ENCODE results near the gene DPP10.
"Not testable (repeated sequence)": the region's sequence is repeated elsewhere in the genome, so short reads cannot be mapped to it uniquely, and the experiment has no call there.

The DPP10 gene

GRCh38 chr2:115389898-115390565 is 947.6 kb downstream of the DPP10 start:
- no peaks in the 10 kb centered on the region for H3K27me3 ChIP-seq (ENCODE audit: control insufficient read depth, insufficient read depth, low read length)
- no peak overlapping the region for H3K9ac ChIP-seq (ENCODE audit: low read length)
- H3K36me3 ChIP-seq (ENCODE audit: control insufficient read depth, low read depth, low read length): no peaks in the 10 kb centered on the region
- H3K9me3 ChIP-seq (ENCODE audit: control insufficient read depth, low read depth, low read length): no peaks in the 10 kb centered on the region
- H3K4me3 ChIP-seq (ENCODE audit: low read length): no peak overlapping the region
- H3K4me1 ChIP-seq (ENCODE audit: control insufficient read depth, low read depth, low read length): peaks cover 10% of the 10 kb centered on the region
- no peak overlapping the region for H3K27ac ChIP-seq (ENCODE audit: low read length)

GRCh38 chr2:115396579-115396978 is 954.1 kb downstream of the DPP10 start:
- Histone ChIP-seq H3K4me1 (ENCODE audit: control insufficient read depth, low read depth, low read length) (peaks cover 16% of the 10 kb centered on the region), H3K9me3 (ENCODE audit: control insufficient read depth, low read depth, low read length) (no peaks in the 10 kb centered on the region), H3K27ac (ENCODE audit: low read length) (no peak overlapping the region), H3K4me3 (ENCODE audit: low read length) (no peak overlapping the region), H3K36me3 (ENCODE audit: control insufficient read depth, low read depth, low read length) (no peaks in the 10 kb centered on the region), H3K27me3 (ENCODE audit: control insufficient read depth, insufficient read depth, low read length) (no peaks in the 10 kb centered on the region), H3K9ac (ENCODE audit: low read length) (no peak overlapping the region)

DNA sequence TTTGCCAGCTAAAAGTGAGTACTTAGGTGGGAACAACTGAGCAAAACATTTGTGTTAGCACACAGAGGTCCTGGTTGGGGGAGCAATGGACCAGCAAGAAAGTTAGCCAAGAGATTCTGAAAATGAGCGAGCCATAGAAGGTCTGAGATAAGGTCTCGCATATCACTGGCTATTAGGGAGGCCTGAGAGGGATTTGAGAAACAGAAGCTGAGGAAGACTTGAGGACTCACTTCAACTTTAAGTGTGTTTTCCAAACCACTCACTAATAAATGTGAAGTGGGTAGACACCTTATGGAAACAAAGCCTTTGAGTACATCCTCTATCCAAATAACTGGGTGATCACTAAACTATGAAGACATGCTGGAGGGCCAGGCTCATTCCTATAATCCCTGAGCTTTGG is 958.5 kb downstream of the DPP10 start:
- Histone ChIP-seq H3K9ac (ENCODE audit: low read length) (no peak overlapping the region), H3K36me3 (ENCODE audit: control insufficient read depth, low read depth, low read length) (no peaks in the 10 kb centered on the region), H3K4me1 (ENCODE audit: control insufficient read depth, low read depth, low read length) (peaks cover 12% of the 10 kb centered on the region), H3K4me3 (ENCODE audit: low read length) (no peak overlapping the region), H3K27ac (ENCODE audit: low read length) (no peak overlapping the region), H3K27me3 (ENCODE audit: control insufficient read depth, insufficient read depth, low read length) (no peaks in the 10 kb centered on the region), H3K9me3 (ENCODE audit: control insufficient read depth, low read depth, low read length) (no peaks in the 10 kb centered on the region)

GRCh38 chr2:115412501-115412900 is 970.1 kb downstream of the DPP10 start:
- H3K9ac ChIP-seq (ENCODE audit: low read length): no peak overlapping the region
- no peaks in the 10 kb centered on the region for H3K36me3 ChIP-seq (ENCODE audit: control insufficient read depth, low read depth, low read length)
- H3K27me3 ChIP-seq (ENCODE audit: control insufficient read depth, insufficient read depth, low read length): no peaks in the 10 kb centered on the region
- H3K27ac ChIP-seq (ENCODE audit: low read length): no peak overlapping the region
- no peak overlapping the region for H3K4me3 ChIP-seq (ENCODE audit: low read length)
- no peaks in the 10 kb centered on the region for H3K9me3 ChIP-seq (ENCODE audit: control insufficient read depth, low read depth, low read length)
- H3K4me1 ChIP-seq (ENCODE audit: control insufficient read depth, low read depth, low read length): no peaks in the 10 kb centered on the region

- H3K4me1 ChIP-seq (ENCODE audit: control insufficient read depth, low read depth, low read length): no peaks in the 10 kb centered on the region
- no peaks in the 10 kb centered on the region for H3K27me3 ChIP-seq (ENCODE audit: control insufficient read depth, insufficient read depth, low read length)
- H3K9me3 ChIP-seq (ENCODE audit: control insufficient read depth, low read depth, low read length): no peaks in the 10 kb centered on the region
- H3K9ac ChIP-seq (ENCODE audit: low read length): no peak overlapping the region
- H3K4me3 ChIP-seq (ENCODE audit: low read length): no peak overlapping the region
- H3K27ac ChIP-seq (ENCODE audit: low read length): no peak overlapping the region
- no peaks in the 10 kb centered on the region for H3K36me3 ChIP-seq (ENCODE audit: control insufficient read depth, low read depth, low read length)
Measured at GRCh38 chr2:115413791-115414190, 971.4 kb downstream of the DPP10 start.

DNA sequence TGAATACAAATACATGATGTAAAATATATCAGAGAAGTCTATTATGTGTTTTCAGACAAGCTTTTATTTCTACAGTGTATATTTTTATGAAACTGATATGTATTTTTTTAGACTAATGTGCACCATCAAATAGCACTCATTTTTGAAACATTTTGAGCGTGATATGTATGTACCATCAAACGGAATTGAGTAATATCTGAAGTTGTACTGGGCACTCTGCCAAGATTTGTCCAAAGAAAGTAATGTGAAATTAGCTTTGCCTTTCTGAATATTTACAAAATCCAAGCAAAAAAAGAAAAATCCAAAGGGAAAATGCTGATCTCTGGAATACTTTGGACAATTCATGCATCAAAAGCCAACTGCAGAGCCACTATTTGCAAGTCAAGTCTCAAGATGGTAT is 972.0 kb downstream of the DPP10 start:
- Histone ChIP-seq H3K27ac (ENCODE audit: low read length) (no peak overlapping the region), H3K4me3 (ENCODE audit: low read length) (no peak overlapping the region), H3K27me3 (ENCODE audit: control insufficient read depth, insufficient read depth, low read length) (no peaks in the 10 kb centered on the region), H3K9ac (ENCODE audit: low read length) (no peak overlapping the region), H3K9me3 (ENCODE audit: control insufficient read depth, low read depth, low read length) (no peaks in the 10 kb centered on the region), H3K4me1 (ENCODE audit: control insufficient read depth, low read depth, low read length) (no peaks in the 10 kb centered on the region), H3K36me3 (ENCODE audit: control insufficient read depth, low read depth, low read length) (no peaks in the 10 kb centered on the region)

GRCh38 chr2:115422004-115422634 is 979.7 kb downstream of the DPP10 start:
- Histone ChIP-seq H3K4me1 (ENCODE audit: control insufficient read depth, low read depth, low read length) (no peaks in the 10 kb centered on the region), H3K9ac (ENCODE audit: low read length) (no peak overlapping the region), H3K36me3 (ENCODE audit: control insufficient read depth, low read depth, low read length) (no peaks in the 10 kb centered on the region), H3K9me3 (ENCODE audit: control insufficient read depth, low read depth, low read length) (no peaks in the 10 kb centered on the region), H3K4me3 (ENCODE audit: low read length) (no peak overlapping the region), H3K27me3 (ENCODE audit: control insufficient read depth, insufficient read depth, low read length) (no peaks in the 10 kb centered on the region), H3K27ac (ENCODE audit: low read length) (no peak overlapping the region)

DNA sequence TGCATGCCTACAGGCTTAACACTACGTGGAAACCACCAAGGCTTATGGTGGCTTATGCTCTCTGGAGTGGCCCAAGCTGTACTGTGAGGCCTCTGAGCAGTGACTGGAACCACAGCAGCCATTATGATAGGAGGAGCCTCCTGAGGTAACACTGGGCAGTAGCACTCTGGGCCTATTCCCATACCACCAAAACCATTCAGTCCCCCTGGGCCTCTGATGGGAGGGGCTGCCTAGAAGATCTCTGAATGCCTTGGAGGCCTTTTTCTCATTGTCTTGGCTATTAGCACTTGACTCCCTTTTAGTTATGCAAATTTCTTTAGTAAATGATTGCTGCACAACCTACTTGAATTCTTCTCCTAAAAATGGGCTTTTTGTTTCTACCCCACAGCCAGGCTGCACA is 985.0 kb downstream of the DPP10 start:
- peaks cover 5% of the 10 kb centered on the region for H3K9me3 ChIP-seq (ENCODE audit: control insufficient read depth, low read depth, low read length)
- no peak overlapping the region for H3K4me3 ChIP-seq (ENCODE audit: low read length)
- no peaks in the 10 kb centered on the region for H3K4me1 ChIP-seq (ENCODE audit: control insufficient read depth, low read depth, low read length)
- H3K27me3 ChIP-seq (ENCODE audit: control insufficient read depth, insufficient read depth, low read length): no peaks in the 10 kb centered on the region
- H3K9ac ChIP-seq (ENCODE audit: low read length): no peak overlapping the region
- H3K36me3 ChIP-seq (ENCODE audit: control insufficient read depth, low read depth, low read length): no peaks in the 10 kb centered on the region
- H3K27ac ChIP-seq (ENCODE audit: low read length): no peak overlapping the region

DNA sequence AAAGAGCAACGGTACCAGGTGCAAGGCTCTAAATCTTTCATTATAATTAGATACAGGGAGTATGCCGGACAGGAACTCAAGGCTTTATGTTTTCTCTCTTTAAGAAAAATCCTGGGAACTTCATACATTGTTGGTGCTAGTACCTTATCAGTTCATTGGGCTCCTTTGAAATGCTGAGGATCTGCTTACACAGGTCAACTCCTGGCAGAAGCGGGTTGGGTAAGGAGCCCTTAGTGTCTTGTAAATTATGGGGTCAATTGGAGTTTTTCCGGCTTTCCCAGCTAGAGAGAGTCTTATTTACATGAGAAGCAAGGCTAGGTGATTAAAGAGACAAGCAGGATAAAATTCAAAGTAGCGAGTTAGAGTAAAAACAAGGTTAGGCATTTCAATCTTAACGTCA is 998.3 kb downstream of the DPP10 start:
- H3K9ac ChIP-seq (ENCODE audit: low read length); H3K27me3 ChIP-seq (ENCODE audit: control insufficient read depth, insufficient read depth, low read length); H3K9me3 ChIP-seq (ENCODE audit: control insufficient read depth, low read depth, low read length); H3K27ac ChIP-seq (ENCODE audit: low read length); H3K36me3 ChIP-seq (ENCODE audit: control insufficient read depth, low read depth, low read length): not testable (repeated sequence)
- Histone ChIP-seq H3K4me1 (ENCODE audit: control insufficient read depth, low read depth, low read length) (peaks cover 24% of the 10 kb centered on the region), H3K4me3 (ENCODE audit: low read length) (peak overlapping the region; percentile 46)

GRCh38 chr2:115443539-115444185 is 1001.2 kb downstream of the DPP10 start:
- no peak overlapping the region for H3K4me3 ChIP-seq (ENCODE audit: low read length)
- no peak overlapping the region for H3K27ac ChIP-seq (ENCODE audit: low read length)
- no peak overlapping the region for H3K9ac ChIP-seq (ENCODE audit: low read length)
- H3K36me3 ChIP-seq (ENCODE audit: control insufficient read depth, low read depth, low read length): no peaks in the 10 kb centered on the region
- H3K27me3 ChIP-seq (ENCODE audit: control insufficient read depth, insufficient read depth, low read length): peaks cover 4% of the 10 kb centered on the region
- H3K9me3 ChIP-seq (ENCODE audit: control insufficient read depth, low read depth, low read length): peaks cover 11% of the 10 kb centered on the region
- H3K4me1 ChIP-seq (ENCODE audit: control insufficient read depth, low read depth, low read length): peaks cover 24% of the 10 kb centered on the region

- no peak overlapping the region for H3K4me3 ChIP-seq (ENCODE audit: low read length)
- H3K36me3 ChIP-seq (ENCODE audit: control insufficient read depth, low read depth, low read length): no peaks in the 10 kb centered on the region
- H3K27me3 ChIP-seq (ENCODE audit: control insufficient read depth, insufficient read depth, low read length): no peaks in the 10 kb centered on the region
- no peak overlapping the region for H3K27ac ChIP-seq (ENCODE audit: low read length)
- no peaks in the 10 kb centered on the region for H3K9me3 ChIP-seq (ENCODE audit: control insufficient read depth, low read depth, low read length)
- no peak overlapping the region for H3K9ac ChIP-seq (ENCODE audit: low read length)
- no peaks in the 10 kb centered on the region for H3K4me1 ChIP-seq (ENCODE audit: control insufficient read depth, low read depth, low read length)
Measured at GRCh38 chr2:115460008-115460407, 1017.6 kb downstream of the DPP10 start.

DNA sequence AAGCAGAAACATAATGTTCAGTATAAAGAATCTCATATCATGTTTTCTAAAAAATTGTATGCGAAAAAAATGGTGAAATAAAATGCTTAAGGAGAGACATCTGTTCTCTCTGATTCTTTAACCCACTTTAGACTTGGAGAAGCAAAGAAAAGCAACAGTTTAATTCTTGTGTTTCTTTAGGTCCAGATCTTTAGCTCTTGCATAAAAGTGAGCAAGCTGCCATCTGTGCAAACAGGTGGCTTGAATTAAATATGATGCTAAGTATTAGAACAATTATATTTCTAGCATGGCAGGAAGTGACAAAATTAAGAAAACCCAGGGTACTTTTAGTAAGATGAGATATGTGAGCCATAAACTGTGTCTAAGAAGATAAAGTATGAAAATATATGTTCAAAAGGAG is 1038.3 kb downstream of the DPP10 start:
- peaks cover 9% of the 10 kb centered on the region for H3K9me3 ChIP-seq (ENCODE audit: control insufficient read depth, low read depth, low read length)
- no peak overlapping the region for H3K4me3 ChIP-seq (ENCODE audit: low read length)
- H3K36me3 ChIP-seq (ENCODE audit: control insufficient read depth, low read depth, low read length): no peaks in the 10 kb centered on the region
- no peaks in the 10 kb centered on the region for H3K4me1 ChIP-seq (ENCODE audit: control insufficient read depth, low read depth, low read length)
- no peak overlapping the region for H3K27ac ChIP-seq (ENCODE audit: low read length)
- H3K9ac ChIP-seq (ENCODE audit: low read length): no peak overlapping the region
- H3K27me3 ChIP-seq (ENCODE audit: control insufficient read depth, insufficient read depth, low read length): no peaks in the 10 kb centered on the region
